ENCODE measurements around the gene TCF25.
"Not testable (repeated sequence)": the region's sequence is repeated elsewhere in the genome, so short reads cannot be mapped to it uniquely, and the experiment has no call there.

Gene TCF25

GRCh38 chr16:89844739-89845339, 28.6 kb upstream of the TCF25 start:
- no peak for DNase-seq

- no peak for DNase-seq
These were observed 28.0 kb upstream of the TCF25 start for GRCh38 chr16:89845417-89845816.

- DNase-seq = no peak
These were observed 26.1 kb upstream of the TCF25 start for GRCh38 chr16:89847051-89847939.

- no peak for DNase-seq
These were observed 25.5 kb upstream of the TCF25 start for GRCh38 chr16:89847940-89848297.

GRCh38 chr16:89848974-89849373, 24.4 kb upstream of the TCF25 start:
- DNase-seq = no peak

GRCh38 chr16:89853306-89853993, 19.9 kb upstream of the TCF25 start:
- DNase-seq = no peak

GRCh38 chr16:89855301-89855945, 18.0 kb upstream of the TCF25 start:
- no peak for DNase-seq

- no peak for DNase-seq
These were observed 17.4 kb upstream of the TCF25 start for GRCh38 chr16:89855986-89856385.

GRCh38 chr16:89858973-89859614, 14.3 kb upstream of the TCF25 start:
- DNase-seq = no peak

GRCh38 chr16:89859615-89860007, 13.8 kb upstream of the TCF25 start:
- no peak for DNase-seq

GRCh38 chr16:89860747-89861304, 12.6 kb upstream of the TCF25 start:
- DNase-seq = peak; percentile 77

GRCh38 chr16:89861648-89862047, 11.7 kb upstream of the TCF25 start:
- no peak for DNase-seq

GRCh38 chr16:89862732-89863131, 10.7 kb upstream of the TCF25 start:
- DNase-seq = no peak

- DNase-seq = peak; percentile 27
These were observed 9.5 kb upstream of the TCF25 start for GRCh38 chr16:89863741-89864526.

GRCh38 chr16:89864527-89864820, 8.9 kb upstream of the TCF25 start:
- no peak for DNase-seq

- no peak for DNase-seq
These were observed 5.5 kb upstream of the TCF25 start for GRCh38 chr16:89867918-89868317.

- DNase-seq = no peak
These were observed 3.5 kb upstream of the TCF25 start for GRCh38 chr16:89869911-89870310.

- no peak for DNase-seq
These were observed 3.0 kb upstream of the TCF25 start for GRCh38 chr16:89870440-89870839.

GRCh38 chr16:89871895-89872294, 1.5 kb upstream of the TCF25 start:
- DNase-seq = no peak

- peak; percentile 97 for DNase-seq
These were observed 739 bp downstream of the TCF25 start for GRCh38 chr16:89873972-89874689.

- DNase-seq = not testable (repeated sequence)
These were observed 5.7 kb downstream of the TCF25 start for GRCh38 chr16:89879123-89879522.
